ENCODE results near the gene MTMR2. TPM values are rescaled to one million over a fixed set of nuclear protein-coding genes. Genes with fewer than 3 reads are reported as not detected.

MTMR2 gene
- total RNA-seq, 1 experiment from 2014 or later, result 75.2 TPM

DNA sequence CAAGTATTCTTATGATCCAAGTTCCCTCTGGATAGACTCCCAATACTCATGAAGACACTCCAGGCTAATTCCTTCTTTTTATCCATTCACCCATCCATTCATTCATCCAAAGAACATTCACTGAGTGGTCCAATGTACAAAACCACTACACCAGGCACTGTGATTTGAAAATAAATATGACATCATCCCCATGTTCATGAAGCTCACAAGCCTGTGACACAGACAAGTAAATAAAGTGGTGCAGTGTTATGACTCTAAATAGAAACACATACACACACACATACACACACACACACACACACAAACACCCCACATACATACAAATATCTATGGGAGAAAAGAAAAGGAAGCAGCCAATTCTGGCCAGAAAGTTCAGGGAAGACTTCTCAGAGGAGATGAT, 35.5 kb downstream of the MTMR2 start:
- TF ChIP-seq, protein P1, sequence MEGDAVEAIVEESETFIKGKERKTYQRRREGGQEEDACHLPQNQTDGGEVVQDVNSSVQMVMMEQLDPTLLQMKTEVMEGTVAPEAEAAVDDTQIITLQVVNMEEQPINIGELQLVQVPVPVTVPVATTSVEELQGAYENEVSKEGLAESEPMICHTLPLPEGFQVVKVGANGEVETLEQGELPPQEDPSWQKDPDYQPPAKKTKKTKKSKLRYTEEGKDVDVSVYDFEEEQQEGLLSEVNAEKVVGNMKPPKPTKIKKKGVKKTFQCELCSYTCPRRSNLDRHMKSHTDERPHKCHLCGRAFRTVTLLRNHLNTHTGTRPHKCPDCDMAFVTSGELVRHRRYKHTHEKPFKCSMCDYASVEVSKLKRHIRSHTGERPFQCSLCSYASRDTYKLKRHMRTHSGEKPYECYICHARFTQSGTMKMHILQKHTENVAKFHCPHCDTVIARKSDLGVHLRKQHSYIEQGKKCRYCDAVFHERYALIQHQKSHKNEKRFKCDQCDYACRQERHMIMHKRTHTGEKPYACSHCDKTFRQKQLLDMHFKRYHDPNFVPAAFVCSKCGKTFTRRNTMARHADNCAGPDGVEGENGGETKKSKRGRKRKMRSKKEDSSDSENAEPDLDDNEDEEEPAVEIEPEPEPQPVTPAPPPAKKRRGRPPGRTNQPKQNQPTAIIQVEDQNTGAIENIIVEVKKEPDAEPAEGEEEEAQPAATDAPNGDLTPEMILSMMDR (IDR thresholded peaks at IDR 0.05; ENCODE audit: insufficient read depth in 1 of 2, low read depth in 1 of 2, low read length in 1 of 2, severe bottlenecking in 1 of 2, unreplicated experiment in 1 of 2), result no peak
- Histone ChIP-seq H3K9me3 (no peaks in the 10 kb centered on the region), H3K36me3 (ENCODE audit: control insufficient read depth, insufficient read depth, low read length) (no peaks in the 10 kb centered on the region), H3K4me3 (ENCODE audit: low read depth, low read length) (no peak overlapping the region), H3K27me3 (replicated peaks; ENCODE audit: control insufficient read depth, insufficient read depth, low read length) (no peaks in the 10 kb centered on the region), H3K4me1 (peaks cover 25% of the 10 kb centered on the region)
- no peaks in the 10 kb centered on the region for H3K9me3 Mint-ChIP-seq (ENCODE audit: unreplicated experiment)
- POLR2A ChIA-PET, result no interaction called here
- H3K27ac Mint-ChIP-seq (ENCODE audit: unreplicated experiment), result no peak overlapping the region
- H3K36me3 Mint-ChIP-seq (ENCODE audit: insufficient read depth, unreplicated experiment), result peaks cover 12% of the 10 kb centered on the region
- peaks cover 6% of the 10 kb centered on the region for H3K4me1 Mint-ChIP-seq (ENCODE audit: low read depth, unreplicated experiment)
- H3K27me3 Mint-ChIP-seq (ENCODE audit: insufficient read depth, unreplicated experiment), result no peaks in the 10 kb centered on the region
- H3K4me3 Mint-ChIP-seq (ENCODE audit: unreplicated experiment), result no peak overlapping the region
- DNase-seq, result no peak
- CTCF ChIA-PET, result interaction anchor here (0.6 kb wide), 1 partner anchor 32 kb away, joined by 3 read pairs; no protein-coding TSS in a partner anchor
- intact Hi-C loops (cut with micrococcal nuclease; ENCODE audit: unreplicated experiment), result no loop called here
- BruUV-seq (replicated peaks), result no TSS peak

DNA sequence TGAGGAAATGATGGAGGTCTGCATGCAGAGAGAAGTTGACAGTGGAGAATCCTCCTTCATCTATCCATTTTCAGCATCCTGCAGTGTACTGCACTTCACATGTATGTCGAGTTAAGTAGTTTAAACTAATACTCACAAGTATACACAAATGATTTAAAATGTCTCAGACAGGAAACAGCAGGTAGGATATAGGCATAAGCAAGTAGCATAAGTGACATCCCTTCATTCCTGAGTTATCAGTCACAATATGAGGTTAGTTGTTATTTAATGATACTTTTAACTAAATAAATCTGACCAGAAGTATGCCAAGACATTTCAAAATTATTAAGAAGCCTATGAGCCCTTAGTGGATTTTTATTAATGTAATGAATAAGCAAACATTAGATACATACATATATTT, 37.4 kb downstream of the MTMR2 start:
- intact Hi-C loops (cut with micrococcal nuclease; ENCODE audit: unreplicated experiment), result no loop called here
- TF ChIP-seq, protein P1 (IDR thresholded peaks at IDR 0.05; ENCODE audit: insufficient read depth in 1 of 2, low read depth in 1 of 2, low read length in 1 of 2, severe bottlenecking in 1 of 2, unreplicated experiment in 1 of 2), result no peak
- Histone ChIP-seq H3K27me3 (replicated peaks; ENCODE audit: control insufficient read depth, insufficient read depth, low read length) (no peaks in the 10 kb centered on the region), H3K4me1 (peaks cover 5% of the 10 kb centered on the region; the same call in 1 of the 2 replicates), H3K36me3 (ENCODE audit: control insufficient read depth, insufficient read depth, low read length) (no peaks in the 10 kb centered on the region), H3K9me3 (no peaks in the 10 kb centered on the region), H3K4me3 (ENCODE audit: low read depth, low read length) (no peak overlapping the region)
- ChIA-PET POLR2A (no interaction called here), CTCF (no interaction called here)
- Mint-ChIP-seq H3K27me3 (ENCODE audit: insufficient read depth, unreplicated experiment) (no peaks in the 10 kb centered on the region), H3K27ac (ENCODE audit: unreplicated experiment) (no peak overlapping the region), H3K4me1 (ENCODE audit: low read depth, unreplicated experiment) (peaks cover 6% of the 10 kb centered on the region), H3K36me3 (ENCODE audit: insufficient read depth, unreplicated experiment) (peaks cover 12% of the 10 kb centered on the region), H3K9me3 (ENCODE audit: unreplicated experiment) (no peaks in the 10 kb centered on the region), H3K4me3 (ENCODE audit: unreplicated experiment) (no peak overlapping the region)
- no peak for DNase-seq
- BruUV-seq (replicated peaks), result no TSS peak

DNA sequence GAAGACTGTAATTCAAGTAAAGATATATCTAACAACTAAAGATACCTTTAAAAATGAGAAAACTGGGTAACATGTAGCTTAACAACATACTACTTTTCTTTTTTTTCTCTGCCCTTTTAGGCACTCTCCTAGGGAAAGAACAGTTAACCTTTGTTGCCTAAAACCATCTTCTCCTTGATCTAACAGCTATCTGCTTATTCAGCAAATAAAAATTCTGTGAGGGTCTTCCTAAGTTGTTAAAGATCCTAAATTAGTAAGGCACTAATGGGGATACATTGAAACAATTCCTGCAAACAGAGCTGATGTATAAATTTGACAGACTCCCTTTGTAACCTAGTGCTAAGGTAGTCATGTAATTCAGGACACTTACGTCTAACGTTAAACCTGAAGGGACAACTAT, 39.1 kb downstream of the MTMR2 start:
- Mint-ChIP-seq H3K4me1 (ENCODE audit: low read depth, unreplicated experiment) (peaks cover 6% of the 10 kb centered on the region), H3K4me3 (ENCODE audit: unreplicated experiment) (no peak overlapping the region), H3K27me3 (ENCODE audit: insufficient read depth, unreplicated experiment) (no peaks in the 10 kb centered on the region), H3K27ac (ENCODE audit: unreplicated experiment) (no peak overlapping the region), H3K9me3 (ENCODE audit: unreplicated experiment) (peaks cover 1% of the 10 kb centered on the region), H3K36me3 (ENCODE audit: insufficient read depth, unreplicated experiment) (peaks cover 12% of the 10 kb centered on the region)
- no peak overlapping the region for H3K4me3 ChIP-seq (ENCODE audit: low read depth, low read length)
- CTCF ChIA-PET, result interaction anchor here (0.6 kb wide), 1 partner anchor 459 kb away, joined by 3 read pairs; no protein-coding TSS in a partner anchor
- POLR2A ChIA-PET, result no interaction called here
- no TSS peak for BruUV-seq (replicated peaks)
- no peaks in the 10 kb centered on the region for H3K27me3 ChIP-seq (replicated peaks; ENCODE audit: control insufficient read depth, insufficient read depth, low read length)
- intact Hi-C loops (cut with micrococcal nuclease; ENCODE audit: unreplicated experiment), result no loop called here
- TF ChIP-seq, protein P1 (IDR thresholded peaks at IDR 0.05; ENCODE audit: insufficient read depth in 1 of 2, low read depth in 1 of 2, low read length in 1 of 2, severe bottlenecking in 1 of 2, unreplicated experiment in 1 of 2), result no peak
- peaks cover 4% of the 10 kb centered on the region; the same call in 1 of the 2 replicates for H3K4me1 ChIP-seq
- no peaks in the 10 kb centered on the region for H3K9me3 ChIP-seq
- no peaks in the 10 kb centered on the region for H3K36me3 ChIP-seq (ENCODE audit: control insufficient read depth, insufficient read depth, low read length)
- DNase-seq, result no peak
